NT2/D1 (cell line): Measurements from ENCODE around the gene KLHL28.

Source experiments
- SUZ12 ChIP-seq: IDR thresholded peaks from 2 replicates; pipeline ENCODE4 v1.6.1; 2011; ENCODE audit not compliant: insufficient read length, insufficient read depth; ENCODE audit errors: extremely low read depth
- ZNF274 ChIP-seq: IDR thresholded peaks from 2 replicates; pipeline ENCODE4 v1.6.1; 2011; ENCODE audit warnings: mild to moderate bottlenecking, low read depth, low read length

DNA sequence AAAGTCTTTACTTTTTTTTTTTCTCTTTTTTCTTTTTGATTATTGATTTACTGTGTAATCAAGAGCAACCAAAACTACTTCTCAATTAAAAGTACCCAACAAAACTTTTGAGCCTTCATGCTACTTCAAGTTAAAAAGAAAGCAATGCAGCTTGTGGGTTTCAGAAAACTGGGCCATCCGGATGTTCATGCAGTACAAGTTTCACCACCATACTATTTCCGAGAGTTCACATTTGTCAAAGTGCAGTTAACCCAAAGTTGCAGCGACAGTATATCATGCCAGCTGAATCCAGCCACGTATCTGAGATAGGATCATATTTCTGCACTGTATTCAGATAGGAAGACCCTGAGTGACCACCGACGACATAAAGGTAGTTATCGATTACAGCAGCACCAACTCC lies 33.0 kb downstream of the KLHL28 start:
- no peak for TF ChIP-seq ZNF274
- no peak for TF ChIP-seq SUZ12
